Mesothelial cell of epicardium (in vitro differentiated cells): ENCODE data around the gene SLC6A19. TPM values are rescaled to one million over a fixed set of nuclear protein-coding genes. Genes with fewer than 3 reads are reported as not detected.

Source experiments
- DNase-seq, 2 experiments: peaks; one replicate each; pipeline ENCODE4 v3.0.0; 2021; ENCODE audit warnings: low spot score in 2 of 2; ENCODE audit not compliant: unreplicated experiment in 2 of 2
- H3K27ac Mint-ChIP-seq: 2 replicates; pipeline ENCODE4 v1.8.0; 2021; ENCODE audit warnings: mixed read lengths
- H3K27me3 Mint-ChIP-seq: 2 replicates; pipeline ENCODE4 v1.8.0; 2021; ENCODE audit warnings: low read depth, mixed read lengths
- H3K36me3 Mint-ChIP-seq: 2 replicates; pipeline ENCODE4 v1.8.0; 2021; ENCODE audit warnings: mixed read lengths
- H3K4me1 Mint-ChIP-seq: 2 replicates; pipeline ENCODE4 v1.8.0; 2021; ENCODE audit warnings: mixed read lengths
- H3K4me3 Mint-ChIP-seq: 2 replicates; pipeline ENCODE4 v1.8.0; 2021; ENCODE audit warnings: mild to moderate bottlenecking, moderate library complexity, mixed read lengths
- H3K9me3 Mint-ChIP-seq: 2 replicates; pipeline ENCODE4 v1.8.0; 2021; ENCODE audit warnings: mixed read lengths
- CTCF ChIP-seq: fragments of 200-600 bp; sonication (generic); IDR thresholded peaks from one replicate; pipeline ENCODE4 v1.5.0; 2021; ENCODE audit warnings: antibody characterized with exemption; ENCODE audit not compliant: unreplicated experiment
- total RNA-seq: library from RNA; stranded (reverse); gene quantifications from 3 replicates; pipeline ENCODE4 v1.2.1, GENCODE V29; 2021

SLC6A19 gene
- total RNA-seq, 1 donor from 2014 or later: not detected

GRCh38 chr5:1239505-1240251 is 38.3 kb downstream of the SLC6A19 start:
- H3K4me1 Mint-ChIP-seq: no peaks in the 10 kb centered on the region
- no peak for DNase-seq
- H3K9me3 Mint-ChIP-seq: peaks cover 12% of the 10 kb centered on the region
- H3K4me3 Mint-ChIP-seq: no peak overlapping the region
- no peaks in the 10 kb centered on the region for H3K36me3 Mint-ChIP-seq
- H3K27ac Mint-ChIP-seq: no peak overlapping the region
- TF ChIP-seq CTCF: no peak
- H3K27me3 Mint-ChIP-seq: peaks cover 5% of the 10 kb centered on the region

GRCh38 chr5:1240496-1241260 is 39.3 kb downstream of the SLC6A19 start:
- no peaks in the 10 kb centered on the region for H3K4me1 Mint-ChIP-seq
- peaks cover 10% of the 10 kb centered on the region for H3K9me3 Mint-ChIP-seq
- H3K27me3 Mint-ChIP-seq: peaks cover 5% of the 10 kb centered on the region
- no peak overlapping the region for H3K4me3 Mint-ChIP-seq
- no peaks in the 10 kb centered on the region for H3K36me3 Mint-ChIP-seq
- no peak for TF ChIP-seq CTCF
- no peak for DNase-seq
- no peak overlapping the region for H3K27ac Mint-ChIP-seq

- H3K4me1 Mint-ChIP-seq: no peaks in the 10 kb centered on the region
- H3K9me3 Mint-ChIP-seq: peaks cover under 1% of the 10 kb centered on the region
- DNase-seq: no peak
- H3K4me3 Mint-ChIP-seq: no peak overlapping the region
- no peak for TF ChIP-seq CTCF
- peaks cover 5% of the 10 kb centered on the region for H3K27me3 Mint-ChIP-seq
- H3K36me3 Mint-ChIP-seq: no peaks in the 10 kb centered on the region
- no peak overlapping the region for H3K27ac Mint-ChIP-seq
Observed at GRCh38 chr5:1241509-1242080, 40.2 kb downstream of the SLC6A19 start.

- no peak for TF ChIP-seq CTCF
- Mint-ChIP-seq H3K36me3 (no peaks in the 10 kb centered on the region), H3K9me3 (no peaks in the 10 kb centered on the region), H3K27me3 (peaks cover 13% of the 10 kb centered on the region), H3K27ac (no peak overlapping the region), H3K4me3 (no peak overlapping the region), H3K4me1 (no peaks in the 10 kb centered on the region)
- no peak for DNase-seq
Observed at GRCh38 chr5:1242733-1243486, 41.5 kb downstream of the SLC6A19 start.

GRCh38 chr5:1243487-1244130 is 42.2 kb downstream of the SLC6A19 start:
- peaks cover 18% of the 10 kb centered on the region for H3K27me3 Mint-ChIP-seq
- no peak overlapping the region for H3K27ac Mint-ChIP-seq
- no peak for DNase-seq
- no peaks in the 10 kb centered on the region for H3K9me3 Mint-ChIP-seq
- TF ChIP-seq CTCF: no peak
- H3K36me3 Mint-ChIP-seq: no peaks in the 10 kb centered on the region
- no peak overlapping the region for H3K4me3 Mint-ChIP-seq
- no peaks in the 10 kb centered on the region for H3K4me1 Mint-ChIP-seq
